SKM-1 (cell line): Measurements from ENCODE around the gene FTH1.

Experiments used
- DNase-seq: peaks from one replicate; lab custom pipeline; 2025; ENCODE audit not compliant: unreplicated experiment; lab: John Stamatoyannopoulos, UW

Gene FTH1

DNA sequence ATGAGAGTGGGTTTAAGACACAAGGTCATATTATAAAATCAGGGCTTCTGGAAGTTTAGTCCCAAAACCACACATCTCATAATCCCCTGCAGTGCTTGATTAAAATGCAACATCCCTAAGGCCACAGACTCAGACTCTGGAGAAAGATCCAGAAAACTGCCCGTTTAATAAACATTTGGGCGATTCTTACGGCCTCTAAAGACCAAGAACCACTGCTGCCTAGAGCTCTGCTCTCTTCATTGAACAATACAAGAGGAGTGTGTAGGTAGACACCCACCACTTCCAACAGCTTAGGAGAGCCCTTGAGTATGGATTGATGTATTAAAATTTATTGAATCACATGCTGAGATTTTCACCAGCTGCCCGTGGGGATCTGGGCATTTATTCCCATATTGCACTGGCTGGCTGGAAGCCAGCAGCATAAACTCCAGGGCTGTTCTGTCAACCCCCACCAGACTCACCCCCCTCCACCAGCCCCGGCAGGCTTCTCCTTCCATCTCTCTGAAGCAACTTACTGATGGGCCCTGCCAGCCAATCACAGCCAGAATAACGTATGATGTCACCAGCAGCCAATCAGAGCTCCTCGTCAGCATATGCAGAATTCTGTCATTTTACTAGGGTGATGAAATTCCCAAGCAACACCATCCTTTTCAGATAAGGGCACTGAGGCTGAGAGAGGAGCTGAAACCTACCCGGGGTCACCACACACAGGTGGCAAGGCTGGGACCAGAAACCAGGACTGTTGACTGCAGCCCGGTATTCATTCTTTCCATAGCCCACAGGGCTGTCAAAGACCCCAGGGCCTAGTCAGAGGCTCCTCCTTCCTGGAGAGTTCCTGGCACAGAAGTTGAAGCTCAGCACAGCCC lies 18.0 kb downstream of the FTH1 start:
- DNase-seq: peak; percentile 54

DNA sequence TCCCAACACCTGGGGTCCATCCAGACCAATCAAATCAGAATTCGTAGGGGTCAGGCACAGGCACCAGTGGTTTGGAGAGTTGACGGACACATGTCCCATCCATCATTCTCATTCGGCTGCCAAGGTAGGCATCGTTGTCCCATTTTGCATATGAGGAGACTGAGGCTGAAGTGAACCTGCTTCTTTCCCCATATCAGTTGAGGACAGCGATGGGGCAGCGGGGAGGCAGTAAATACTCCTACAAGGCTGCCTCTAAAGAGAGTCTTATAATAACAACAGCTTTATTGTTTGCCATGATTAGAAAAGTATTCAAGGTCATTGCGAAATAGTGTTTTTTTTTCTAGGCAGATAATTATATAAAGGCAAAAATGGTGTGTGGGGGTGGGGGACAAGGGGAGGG lies 18.9 kb downstream of the FTH1 start:
- no peak for DNase-seq

DNA sequence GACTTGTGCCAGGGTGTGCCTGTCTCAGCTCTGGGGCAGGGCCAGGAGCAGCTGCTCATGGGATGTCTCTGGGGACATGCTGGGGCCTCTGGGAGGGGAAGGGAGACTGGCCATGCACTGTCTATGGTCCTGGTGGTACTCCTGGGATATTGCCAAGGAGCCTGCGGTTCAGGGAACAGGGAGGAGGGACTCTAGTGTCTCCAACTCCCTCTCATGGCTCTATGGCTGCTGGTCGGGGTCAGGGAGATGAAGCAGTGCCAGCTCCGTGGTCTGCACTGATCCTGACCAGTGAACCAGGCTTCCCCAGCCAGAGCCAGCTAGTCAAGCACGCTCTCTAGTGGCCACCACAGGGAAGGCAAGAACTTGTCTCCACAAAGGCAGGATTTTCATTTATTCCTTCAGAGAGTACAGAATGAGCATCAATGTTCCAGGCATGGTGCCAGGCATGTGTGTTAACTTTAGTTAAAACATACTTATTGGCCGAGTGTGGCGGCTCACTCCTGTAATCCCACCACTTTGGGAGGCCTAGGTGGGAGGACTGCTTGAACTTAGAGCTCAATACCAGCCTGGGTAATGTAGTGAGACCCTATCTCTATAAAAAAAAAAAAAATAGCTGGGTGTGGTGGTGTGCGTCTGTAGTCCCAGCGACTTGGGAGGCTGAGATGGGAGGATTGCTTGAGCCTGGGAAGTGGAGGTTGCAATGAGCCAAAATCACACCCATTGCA lies 19.8 kb downstream of the FTH1 start:
- peak; percentile 62 for DNase-seq

DNA sequence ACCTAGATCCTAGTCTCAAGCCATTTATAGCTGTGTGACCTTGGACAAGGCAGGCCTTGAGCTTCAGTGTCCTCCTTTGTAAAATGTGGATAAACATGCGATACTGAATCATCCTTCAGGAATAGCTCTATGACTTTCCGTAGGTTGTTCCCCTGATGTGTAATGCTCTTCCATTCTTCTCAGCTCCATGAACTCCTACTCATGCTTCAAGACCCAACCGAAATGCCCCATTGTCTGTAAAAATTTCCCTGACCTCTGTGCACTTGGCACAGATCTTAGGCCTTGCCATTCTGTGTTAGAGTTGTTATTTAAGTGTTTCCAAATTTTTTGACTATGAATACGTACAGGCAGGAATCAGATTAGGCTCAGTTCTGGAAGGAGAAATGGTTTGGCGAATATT lies 20.5 kb downstream of the FTH1 start:
- no peak for DNase-seq

DNA sequence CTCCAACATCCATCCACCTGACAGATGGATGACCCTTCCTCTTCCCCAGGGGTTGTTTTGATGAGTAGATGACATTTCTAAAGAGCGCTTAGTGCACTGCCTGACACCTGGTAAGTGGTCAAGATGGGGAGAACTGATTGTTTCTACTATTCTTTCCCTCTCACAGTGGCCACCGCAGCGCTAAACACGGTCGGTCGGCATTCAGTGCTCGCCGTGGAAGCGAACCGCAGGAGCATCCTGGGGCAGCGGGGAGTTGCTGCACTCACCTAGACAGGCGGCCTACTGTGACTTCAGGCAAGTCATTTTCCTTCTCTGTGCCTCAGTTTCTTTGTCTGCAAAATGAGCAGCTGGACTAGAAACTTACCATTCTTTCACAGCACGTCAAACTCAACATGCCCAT lies 22.2 kb downstream of the FTH1 start:
- no peak for DNase-seq

DNA sequence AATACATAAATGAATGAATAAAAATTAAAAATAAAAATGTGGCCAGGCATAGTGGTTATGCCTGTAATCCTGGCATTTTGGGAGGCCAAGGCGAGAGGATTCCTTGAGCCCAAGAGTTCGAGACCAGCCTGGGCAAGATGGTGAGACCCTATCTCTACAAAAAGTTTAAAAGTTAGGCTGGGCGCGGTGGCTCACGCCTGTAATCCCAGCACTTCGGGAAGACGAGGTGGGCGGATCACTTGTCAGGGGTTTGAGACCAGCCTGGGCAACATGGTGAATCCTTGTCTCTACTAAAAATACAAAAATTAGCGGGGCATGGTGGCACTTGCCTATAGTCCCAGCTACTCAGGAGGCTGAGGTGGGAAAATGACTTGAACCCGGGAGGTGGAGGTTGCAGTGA lies 27.0 kb downstream of the FTH1 start:
- DNase-seq: no peak

DNA sequence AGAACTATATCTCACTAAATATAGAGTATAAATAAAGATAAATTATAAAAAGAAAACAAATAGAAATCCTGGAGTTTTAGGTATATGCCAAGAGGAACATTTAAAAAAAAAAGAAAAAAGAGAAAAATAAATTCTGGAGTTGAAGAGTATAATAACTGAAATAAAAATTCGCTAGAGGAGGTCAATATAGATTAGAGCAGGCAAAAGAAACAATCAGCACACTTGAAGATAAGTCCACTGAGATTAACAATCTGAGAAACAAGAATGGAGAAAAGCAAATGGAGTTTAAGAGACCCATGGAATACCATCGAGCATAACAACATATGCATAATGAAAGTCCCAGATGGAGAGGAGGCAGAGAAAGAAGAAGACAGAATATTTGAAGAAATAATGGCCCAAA lies 31.6 kb downstream of the FTH1 start:
- DNase-seq: no peak

DNA sequence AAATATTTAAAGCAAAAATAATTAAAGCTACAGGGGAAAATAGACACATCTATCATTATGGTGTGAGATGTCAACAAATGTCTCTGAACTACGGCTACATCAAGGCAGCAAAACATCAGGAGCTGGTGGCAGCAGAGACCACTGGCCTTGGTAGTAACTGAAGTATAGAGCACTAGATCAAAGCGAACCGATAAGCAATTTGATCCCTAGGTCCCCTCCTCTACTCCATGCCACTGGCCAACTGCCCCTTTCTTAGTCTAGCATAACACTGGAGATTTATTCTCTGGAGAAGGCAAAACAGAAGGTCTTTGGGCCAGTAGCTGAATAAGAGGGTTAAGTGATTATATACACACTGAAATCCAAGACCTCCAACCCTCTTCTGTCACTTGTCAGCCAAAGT lies 36.5 kb downstream of the FTH1 start:
- DNase-seq: no peak

DNA sequence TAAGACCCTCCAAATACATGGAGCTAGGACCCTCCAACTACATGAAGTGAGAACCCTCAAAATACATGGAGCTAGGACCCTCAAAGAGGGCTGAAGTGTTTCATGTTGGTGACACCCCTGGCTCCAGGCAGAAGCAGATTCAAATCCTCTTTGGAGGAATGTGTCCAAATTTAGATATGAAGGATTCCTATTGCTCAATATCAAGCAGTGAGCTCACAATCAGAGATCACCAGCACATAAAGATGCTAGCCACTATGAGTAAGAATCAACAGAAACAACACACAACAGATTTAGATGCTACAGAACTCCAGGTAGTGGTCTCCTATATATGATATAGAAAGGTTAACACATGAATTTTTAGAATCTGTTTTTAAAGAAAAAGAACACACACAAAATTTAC lies 38.8 kb downstream of the FTH1 start:
- no peak for DNase-seq

DNA sequence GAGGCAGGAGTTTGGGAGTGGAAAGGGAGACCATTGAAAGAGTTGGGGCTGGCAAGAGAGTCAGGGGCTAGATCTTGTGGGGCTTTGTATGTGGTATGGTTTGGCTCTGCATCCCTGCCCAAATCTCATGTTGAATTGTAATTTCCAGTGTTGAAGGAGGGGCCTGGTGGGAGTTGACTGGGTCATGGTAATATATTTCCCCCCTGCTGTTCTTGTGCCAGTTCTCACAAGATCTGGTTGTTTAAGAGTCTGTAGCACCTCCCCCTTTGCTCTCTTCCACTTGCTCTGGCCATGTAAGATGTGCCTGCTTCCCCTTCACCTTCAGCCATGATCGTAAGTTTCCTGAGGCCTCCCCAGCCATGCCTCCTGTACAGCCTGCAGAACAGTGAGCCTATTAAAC lies 39.9 kb downstream of the FTH1 start:
- DNase-seq: no peak

DNA sequence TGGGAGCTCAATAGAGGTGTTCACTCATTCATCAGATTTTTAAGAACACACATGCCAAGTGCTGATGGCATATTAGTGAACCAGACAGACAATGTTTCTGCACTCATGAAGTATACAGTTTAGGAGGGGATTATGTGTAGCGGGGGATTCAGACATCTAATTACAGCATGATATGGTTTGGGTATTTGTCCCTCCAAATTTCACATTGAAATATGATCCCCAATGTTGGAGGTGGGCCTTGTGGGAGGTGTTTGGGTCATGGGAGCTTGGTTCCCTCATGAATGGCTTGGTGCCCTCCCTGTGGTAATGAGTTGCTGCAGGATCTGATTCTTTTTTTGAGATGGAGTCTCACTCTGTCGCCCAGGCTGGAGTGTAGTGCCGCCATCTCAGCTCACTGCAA lies 41.2 kb downstream of the FTH1 start:
- DNase-seq: no peak

DNA sequence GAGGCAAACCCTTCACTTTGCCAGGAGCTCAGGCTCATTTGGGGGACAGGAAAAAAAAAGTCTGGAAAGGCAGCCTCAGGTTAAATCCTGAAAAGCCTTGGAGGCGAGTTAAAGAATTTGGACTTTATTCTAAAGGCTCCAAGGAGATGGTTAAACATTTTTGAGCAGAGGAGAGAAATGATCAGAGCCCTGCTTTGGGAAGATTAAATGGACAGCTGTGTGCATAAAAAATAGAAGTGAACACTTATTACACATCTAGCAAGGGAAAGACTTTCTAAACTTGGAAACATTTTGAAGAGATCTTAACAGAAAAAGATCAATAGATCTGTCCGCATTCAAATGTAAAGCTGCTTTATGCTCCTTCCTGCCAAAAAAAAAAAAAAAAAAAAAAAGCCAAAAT lies 41.7 kb downstream of the FTH1 start:
- no peak for DNase-seq

DNA sequence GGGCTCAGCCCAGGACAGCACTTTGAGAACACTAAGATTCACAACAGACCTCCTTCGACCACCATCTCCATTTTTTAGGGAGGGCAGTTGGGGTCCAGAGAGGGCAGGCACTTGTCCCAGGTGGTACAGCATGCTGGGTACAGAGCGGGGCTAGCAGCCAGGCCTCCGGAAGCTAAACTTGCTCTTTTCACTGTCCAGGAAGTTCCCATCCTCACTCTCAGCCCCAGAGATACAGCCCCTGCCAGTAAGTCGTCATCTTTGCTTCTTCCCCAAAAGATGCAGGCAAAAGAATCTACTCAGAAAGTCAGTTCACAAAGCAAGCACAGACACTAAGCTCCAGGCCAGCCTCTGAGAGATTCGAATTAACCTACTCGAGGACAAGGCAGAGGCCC lies 43.4 kb downstream of the FTH1 start:
- DNase-seq: no peak

DNA sequence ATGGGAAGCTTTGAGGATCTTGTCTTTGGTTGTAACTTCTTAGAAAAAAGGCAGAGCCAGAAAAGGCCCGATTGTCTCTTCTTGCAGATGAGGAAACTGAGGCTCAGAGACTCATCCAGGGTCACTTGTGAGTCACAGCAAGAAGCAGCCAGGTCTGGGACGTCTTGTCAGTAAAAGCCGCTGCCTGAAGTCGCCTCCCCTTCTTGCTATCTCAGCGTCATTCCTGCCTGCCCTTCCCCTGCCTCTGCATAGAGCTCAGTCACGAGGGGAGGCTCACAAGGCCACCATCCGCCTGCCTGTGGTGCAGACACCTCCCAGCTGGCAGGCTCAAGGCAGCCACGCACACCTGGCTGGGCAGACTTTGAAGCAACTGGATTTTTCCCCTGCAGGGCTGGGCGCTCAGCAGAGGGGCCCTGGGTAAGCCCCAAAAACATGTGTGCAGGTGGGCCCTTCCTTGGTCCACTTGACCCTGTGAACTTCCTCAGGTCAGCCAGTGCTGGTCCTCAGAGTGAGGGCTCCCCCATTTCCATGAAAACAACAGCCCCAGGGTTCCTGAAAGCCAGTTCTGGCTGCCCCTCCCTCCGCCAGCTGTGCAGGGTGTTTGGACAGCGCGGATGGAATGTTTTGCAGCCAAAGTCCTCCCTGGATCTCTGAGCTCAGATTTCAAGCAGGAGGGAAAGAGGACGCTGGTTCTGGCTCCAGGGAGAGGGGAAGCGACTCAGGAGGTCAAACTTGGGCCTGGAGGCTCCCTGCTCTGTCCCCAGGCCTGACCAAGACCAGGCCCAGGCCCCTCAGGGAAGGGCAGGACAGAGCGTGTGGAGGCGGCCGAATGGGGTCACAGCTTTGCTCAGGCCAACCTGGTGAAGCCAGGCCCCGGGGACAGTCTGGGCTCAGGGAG lies 44.0 kb downstream of the FTH1 start:
- DNase-seq: no peak

DNA sequence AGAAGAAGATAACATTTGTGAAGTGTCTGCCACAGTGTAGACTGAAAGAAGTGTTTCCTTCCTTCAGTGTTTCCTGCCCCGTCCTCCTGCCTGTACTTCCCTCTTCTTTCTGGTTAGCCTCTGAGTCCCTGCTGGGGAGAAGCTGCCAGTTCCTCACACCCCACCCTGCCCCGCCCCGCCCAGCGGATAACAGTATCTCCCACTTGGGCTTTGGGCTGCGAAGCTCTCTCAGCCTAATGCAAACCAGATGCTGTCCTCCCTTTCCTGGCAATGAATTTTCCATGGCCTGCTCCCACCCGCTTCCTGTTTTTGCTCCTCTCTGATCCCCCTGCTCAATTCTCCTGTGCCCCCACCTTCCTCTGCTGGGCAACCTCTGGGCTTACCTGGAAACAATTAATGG lies 44.9 kb downstream of the FTH1 start:
- peak; percentile 93 for DNase-seq

DNA sequence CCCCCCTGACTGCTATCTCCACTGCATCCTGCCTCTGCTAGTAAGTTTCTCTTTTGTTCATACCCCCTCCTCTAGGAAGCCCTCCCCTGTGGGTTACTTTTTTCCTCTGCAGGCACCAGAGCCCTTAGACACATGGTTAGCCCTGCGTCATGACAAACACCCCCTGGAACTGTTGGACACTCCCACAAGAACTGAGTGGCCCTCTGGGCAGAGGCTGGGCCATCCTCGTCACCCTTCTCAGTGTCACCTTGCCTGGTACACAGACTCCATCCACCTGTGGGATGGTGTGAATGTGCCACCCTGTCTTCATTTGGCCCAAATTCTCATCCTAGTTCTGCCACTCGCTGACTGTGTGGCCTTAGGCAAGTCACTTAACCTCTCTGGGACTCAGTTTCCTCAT lies 46.0 kb downstream of the FTH1 start:
- no peak for DNase-seq

DNA sequence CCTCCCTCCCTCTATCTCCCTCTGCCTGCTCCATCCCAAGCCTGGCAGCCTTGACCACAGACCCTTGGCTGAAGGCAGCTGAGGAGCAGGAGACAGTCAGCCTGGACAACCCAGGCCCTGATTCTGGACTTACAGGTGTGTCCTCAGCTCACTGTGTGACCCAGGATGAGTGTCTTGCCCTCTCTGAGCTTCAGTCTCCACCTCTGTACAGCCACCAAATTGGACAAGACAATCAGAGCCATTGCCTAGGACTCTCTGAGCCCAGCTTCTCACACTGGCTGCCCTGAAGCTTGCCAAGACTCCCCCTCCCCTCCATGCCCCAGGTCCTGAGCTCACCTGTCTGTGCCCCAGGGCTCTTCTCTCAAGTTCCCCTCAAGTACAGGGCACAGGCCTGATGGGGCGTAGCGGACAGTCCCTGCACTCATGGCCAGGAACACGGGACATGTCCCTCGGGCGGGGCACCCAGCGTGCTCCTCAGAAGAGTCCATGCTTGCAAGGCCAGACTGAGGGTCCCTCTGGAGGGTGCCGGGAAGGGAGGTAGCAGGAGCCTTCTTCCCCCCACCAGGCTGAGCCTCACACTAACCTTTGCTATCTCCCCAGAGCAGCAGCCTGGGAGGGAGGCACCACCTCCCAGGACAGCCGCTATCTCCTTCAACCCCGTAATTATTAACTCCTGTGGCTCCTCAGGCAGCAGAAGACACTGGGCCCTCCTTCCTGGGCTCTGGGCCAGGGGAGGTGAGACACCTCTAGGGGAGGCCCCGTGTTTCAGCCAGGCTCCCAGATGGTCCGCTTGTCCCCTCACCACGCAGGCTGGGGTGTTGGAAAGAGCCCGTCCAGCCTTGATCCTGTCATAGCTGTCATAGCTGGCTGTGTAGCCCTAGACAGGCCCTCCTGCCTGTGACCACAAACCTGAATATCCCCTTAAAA lies 47.5 kb downstream of the FTH1 start:
- DNase-seq: no peak

DNA sequence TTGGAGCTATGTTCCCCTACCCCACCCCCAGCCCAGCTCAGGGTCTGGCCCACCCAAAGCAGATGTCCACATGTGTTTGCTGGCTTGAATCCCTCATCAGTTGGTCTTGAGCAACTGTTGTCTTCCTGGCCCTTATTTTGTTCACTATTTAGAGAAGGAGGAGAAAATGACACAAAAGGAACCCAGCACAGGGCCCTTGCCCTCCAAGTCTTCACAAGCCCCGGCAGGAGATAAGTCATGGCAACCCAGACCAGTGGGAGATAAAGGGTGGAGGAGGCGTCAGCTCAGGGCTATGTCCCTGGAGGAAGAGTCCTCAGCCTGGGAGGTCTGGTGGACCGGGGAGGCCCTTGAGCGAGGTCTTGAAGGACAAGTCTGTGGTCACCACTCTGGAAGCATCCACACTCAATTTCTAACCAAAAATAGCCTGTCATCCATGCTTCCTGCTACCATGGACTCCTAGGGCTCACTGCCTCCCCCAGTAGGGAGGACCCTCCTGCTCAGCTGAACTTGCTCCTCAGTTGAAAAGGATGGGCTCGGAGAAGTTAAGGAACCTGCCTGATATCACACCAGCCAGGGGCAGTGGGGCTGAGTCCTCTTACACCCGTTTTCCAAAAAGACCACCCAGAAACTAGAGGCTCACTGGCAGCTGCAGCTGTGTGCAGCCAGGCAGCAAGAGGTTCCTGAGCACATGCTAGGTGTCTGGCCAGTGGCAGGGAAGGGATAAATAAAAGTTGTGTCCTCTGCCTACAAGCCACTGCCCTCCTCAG lies 48.3 kb downstream of the FTH1 start:
- DNase-seq: no peak

DNA sequence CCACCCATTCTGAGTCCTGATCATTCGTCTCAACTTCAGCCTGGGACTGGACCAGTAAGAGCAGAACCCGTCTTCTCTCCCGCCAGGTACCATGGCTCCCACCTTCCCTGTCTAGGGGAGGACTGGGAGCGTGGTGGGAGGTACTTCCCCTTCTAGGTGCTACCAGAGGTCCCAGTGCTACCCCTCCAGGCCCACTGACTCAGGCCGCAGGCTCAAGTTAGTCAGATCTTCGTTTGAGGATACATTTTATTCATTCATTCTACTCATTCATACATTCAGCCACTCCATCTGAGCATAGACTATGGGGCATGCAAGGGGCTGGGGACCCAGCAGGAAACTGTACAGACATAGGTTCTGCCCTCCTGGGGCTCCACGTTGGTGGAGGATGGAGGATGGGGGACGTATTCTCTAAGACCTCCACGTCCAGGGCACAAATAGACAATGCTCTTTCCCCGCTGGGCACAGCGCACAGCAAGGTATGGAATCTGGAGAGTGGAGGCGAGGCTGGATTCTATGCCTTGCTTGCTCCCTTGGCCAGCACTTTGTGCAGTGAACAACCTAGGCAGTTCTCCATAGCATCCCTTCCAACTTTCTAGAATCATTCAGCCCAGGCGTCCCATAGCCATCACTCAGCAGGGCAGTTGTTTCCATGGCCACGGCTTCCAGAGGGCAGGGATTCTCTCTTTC lies 49.0 kb downstream of the FTH1 start:
- DNase-seq: no peak
